Esophagus mucosa (tissue), 1 donor: Measurements from ENCODE around the gene GPSM3. TPM values are rescaled to one million over a fixed set of nuclear protein-coding genes. Genes with fewer than 3 reads are reported as not detected.

ENCODE experiments used
- ATAC-seq: fragments of 200-7000 bp; cut with Tn5 transposase; one replicate; pipeline ENCODE4 v1.9.1; 2020
- total RNA-seq: library from RNA; stranded (reverse); gene quantifications from one replicate; pipeline ENCODE4 v1.2.4, GENCODE V29; 2023
- donor health status: DM: yes; HTN: yes; CAD: no.

GPSM3 gene
- total RNA-seq, 1 donor from 2014 or later = 2.2 TPM

GRCh38 chr6:32173051-32173727, 19.3 kb downstream of the GPSM3 start:
- no peak for ATAC-seq

DNA sequence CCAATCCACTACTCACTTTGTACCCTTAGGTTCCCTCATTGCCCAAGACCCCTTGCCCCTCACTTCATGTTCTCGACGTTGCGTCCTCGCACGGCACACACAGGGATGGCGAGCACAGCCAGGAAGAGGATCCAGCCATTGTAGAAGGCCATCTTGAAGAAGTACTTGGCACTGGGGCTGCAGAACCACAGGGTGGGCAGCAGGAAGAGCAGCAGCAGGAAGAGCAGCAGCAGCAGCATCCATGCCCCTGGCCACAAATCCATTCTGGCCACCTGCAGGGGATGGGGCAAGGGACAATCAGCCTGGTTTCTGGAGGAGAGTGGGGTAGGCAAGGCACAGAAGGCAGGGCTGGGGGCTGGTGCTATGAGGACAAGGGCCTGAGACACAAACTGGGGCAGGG, 21.2 kb downstream of the GPSM3 start:
- no peak for ATAC-seq

DNA sequence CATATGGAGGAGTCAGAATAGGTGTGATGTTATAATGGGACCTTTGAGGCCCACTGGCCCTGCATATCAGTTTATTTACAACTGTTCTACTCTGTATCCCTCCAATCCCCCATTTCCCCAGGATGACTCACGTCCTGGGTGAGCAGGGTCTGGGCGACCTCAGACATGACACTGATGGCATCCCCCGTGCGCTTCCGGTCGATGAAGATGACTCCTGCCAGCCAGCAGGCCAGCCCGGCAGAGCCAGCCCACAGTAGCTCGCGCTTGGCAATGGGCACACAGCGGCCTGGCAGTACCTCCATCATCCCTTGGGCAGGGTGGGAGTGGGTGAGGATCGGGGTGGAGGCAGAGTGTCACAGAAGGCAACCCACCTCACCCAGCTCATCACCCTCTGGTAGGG, 22.1 kb downstream of the GPSM3 start:
- no peak for ATAC-seq

DNA sequence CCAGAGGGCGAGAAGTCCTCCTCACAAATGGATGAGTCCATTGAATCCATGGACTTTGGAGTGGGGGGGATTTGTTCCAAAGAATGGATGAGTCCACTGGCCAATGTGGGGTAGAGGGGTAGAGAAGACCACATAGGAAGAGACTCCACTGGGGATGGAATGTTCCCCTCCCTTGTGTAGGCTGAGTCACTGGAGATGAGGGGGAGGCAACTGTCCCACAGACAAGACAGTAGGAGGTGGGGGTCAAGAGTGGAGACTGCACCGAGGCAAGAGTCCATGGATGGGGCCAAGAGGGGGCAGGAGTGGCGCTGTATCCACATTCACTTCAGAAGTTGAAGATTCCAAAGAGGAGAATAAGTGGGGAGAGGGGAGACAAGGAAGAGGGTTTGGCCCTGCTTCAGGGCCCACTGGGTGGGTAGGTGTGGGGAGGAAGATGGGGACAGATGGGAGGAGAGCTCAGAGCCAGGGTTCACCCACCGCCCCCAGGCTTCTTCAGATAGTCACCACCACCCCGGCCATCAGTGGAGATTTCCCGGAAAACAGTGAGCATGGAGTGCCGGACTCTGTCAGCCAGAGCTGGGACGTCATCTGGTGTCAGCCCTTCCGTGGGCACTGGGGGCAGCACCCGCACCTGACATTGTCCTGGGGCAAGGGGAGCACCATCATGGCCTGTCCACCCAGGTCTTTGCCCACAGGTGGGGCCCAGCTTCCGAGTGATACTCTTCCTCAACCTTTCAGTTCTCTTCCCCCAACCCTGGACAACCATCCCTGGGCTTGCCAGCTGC, 23.4 kb downstream of the GPSM3 start:
- no peak for ATAC-seq

DNA sequence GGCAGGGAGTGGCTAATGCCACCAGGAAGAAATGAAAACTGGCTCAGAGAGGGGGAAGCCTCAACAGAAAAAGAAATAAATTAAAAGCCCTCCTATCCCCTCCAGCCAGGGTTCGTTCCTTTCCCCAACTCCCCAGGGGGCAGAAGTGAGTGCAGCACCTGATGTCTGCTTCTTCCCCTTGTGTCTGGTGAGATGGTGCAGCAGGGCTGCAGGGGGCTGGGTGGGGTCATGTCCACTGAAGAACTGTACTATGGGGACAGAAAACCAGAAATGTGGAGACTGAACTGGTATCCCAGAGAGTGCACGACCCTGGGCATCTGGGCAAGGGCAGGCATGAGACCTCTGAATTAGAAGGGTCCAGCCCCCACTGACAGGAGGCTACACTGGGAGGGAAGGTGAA, 24.1 kb downstream of the GPSM3 start:
- ATAC-seq = no peak

GRCh38 chr6:32167761-32168262, 24.6 kb downstream of the GPSM3 start:
- no peak for ATAC-seq

- ATAC-seq = no peak
Observed at GRCh38 chr6:32167154-32167760, 25.2 kb downstream of the GPSM3 start.

DNA sequence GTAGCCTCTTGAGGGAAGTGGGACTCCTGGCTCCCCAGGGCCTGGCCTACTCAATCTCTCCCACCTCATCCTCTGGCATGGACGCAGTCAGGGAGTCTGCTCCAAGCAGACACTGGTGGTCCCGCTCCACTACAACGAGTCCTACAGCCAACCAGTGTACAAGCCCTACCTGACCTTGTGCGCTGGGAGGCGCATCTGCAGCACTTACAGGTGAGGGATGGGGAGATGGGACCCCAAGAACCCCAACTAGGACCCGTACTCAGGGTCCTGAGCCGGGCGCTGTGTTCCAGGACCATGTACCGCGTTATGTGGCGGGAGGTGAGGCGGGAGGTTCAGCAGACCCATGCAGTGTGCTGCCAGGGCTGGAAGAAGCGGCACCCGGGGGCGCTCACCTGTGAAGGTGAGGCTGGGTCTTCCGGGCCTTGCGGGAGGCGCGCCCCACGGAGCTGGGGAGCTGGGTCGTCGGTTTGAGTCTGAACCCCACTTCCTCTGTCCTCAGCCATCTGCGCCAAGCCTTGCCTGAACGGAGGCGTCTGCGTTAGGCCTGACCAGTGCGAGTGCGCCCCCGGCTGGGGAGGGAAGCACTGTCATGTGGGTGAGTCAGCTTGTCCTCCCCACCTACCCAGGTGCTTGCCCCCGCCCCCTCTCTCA, 25.9 kb downstream of the GPSM3 start:
- no peak for ATAC-seq

GRCh38 chr6:32164295-32164694, 28.1 kb downstream of the GPSM3 start, which contains the start of gene EGFL8:
EGFL8 (plus strand) TSS chr6:32164595; CDS start chr6:32166166, 1,571 bp downstream.
- ATAC-seq = no peak

GRCh38 chr6:32163559-32164258, 28.7 kb downstream of the GPSM3 start:
- peak; percentile 3 for ATAC-seq

DNA sequence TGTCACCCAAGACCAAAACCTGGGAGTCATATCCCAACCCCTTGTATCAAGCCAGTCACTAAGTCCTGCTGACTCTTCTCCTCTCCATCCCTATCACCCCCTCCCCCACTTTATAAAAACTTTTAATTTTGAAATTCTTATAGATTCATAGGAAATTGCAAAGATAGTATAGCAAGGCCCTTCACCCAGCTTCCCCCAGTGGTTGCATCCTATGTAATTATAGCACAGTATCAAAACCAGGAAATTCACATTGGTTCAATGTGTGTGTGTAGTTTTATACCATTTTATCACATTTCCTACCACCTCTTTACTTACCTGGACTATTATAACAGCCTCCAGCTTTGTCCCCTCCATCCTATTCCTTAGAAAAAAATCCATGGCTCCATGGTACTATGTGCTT, 34.4 kb downstream of the GPSM3 start:
- ATAC-seq = no peak

- no peak for ATAC-seq
Observed at GRCh38 chr6:32156891-32157290, 35.6 kb downstream of the GPSM3 start.

- peak; percentile 73 for ATAC-seq
Observed at GRCh38 chr6:32154514-32155161, 37.8 kb downstream of the GPSM3 start.

- peak; percentile 68 for ATAC-seq
Observed at GRCh38 chr6:32153564-32154513, 38.6 kb downstream of the GPSM3 start, which contains the start of gene PPT2. PPT2 (plus strand) TSS chr6:32154141; CDS start chr6:32154595, 454 bp downstream.

DNA sequence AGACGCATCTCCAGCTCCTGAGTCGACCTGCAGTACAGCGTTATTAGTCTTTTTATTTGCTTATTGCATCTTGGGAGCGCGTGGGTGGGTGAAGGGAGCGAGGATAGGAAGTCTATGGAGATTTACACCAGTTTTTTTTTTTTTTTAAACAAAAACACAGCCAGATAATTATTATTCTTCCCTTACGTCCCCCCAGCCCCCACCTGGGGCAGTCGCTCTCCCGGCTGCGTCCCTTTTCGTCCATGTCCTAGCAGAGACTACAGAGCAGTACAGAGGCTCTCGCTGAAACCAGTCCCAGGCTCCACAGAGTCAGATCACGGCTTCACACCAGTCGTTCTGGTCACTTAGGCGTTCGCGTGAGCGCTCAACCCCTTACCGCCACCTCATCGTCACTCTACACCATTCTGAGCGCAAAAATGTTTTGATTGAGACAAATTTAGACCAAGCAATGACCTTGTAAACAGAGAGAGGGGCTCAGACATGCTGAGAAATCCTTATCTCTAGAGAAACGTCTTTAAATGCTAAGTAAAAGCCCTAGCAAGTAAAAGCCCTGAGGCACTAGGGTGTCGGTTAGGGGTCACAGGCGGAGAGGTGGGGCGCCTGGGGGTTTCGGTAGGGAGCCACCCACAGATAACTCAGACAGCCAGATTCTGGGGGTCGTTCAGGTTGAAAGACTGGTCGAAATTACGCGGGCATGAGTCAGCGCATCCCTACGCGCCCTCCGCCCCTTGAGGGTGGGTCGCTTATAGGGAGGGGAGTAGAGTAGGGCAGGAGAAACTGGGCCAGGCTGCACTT, 39.5 kb downstream of the GPSM3 start:
- peak; percentile 62 for ATAC-seq

DNA sequence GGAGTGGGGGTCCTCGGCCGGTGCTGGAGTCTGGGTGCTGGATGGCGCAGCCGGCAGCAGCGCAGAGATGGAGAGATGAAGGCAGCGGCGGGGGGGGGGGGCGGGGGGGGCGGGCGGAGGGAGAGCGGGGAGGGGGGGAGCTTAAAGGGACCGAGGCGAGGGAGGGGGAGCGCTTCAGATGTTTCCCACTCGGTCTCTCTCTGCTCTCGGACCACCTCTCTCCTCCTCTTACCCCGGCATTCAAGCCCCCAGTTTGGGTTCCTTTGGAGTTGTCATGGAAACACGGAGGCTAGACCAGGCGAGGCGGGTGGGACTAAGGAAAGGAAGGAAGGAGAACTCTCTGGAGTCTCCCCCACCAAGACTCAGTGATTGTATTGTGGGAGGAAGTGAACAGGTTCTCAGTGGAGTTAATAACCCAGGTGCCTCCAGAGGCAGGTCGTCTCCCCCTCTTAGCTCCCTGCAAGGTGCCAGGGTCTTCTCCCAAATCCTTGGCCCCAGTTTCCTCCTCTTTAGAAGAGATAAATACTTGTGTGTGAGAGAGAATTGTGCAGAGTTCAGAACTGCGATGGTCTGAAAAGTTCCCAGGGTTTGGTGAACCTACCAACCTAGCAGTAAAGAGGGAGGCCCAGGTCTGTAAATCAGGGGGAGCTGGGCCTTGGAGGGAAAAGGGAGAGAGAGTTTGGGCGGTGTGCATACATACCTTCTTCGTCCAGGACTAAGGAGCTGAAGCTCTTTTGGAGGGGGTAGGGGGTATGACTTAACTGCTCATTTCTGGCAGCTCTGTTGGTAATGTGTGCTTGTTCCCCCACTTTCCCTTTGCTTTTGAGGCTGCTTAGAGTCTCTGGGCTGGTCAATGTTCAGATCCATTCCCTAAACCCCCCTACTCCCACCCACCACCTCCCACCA, 40.3 kb downstream of the GPSM3 start, which contains the start of gene PRRT1:
Gene PRRT1, minus strand, starts transcription at position 77 of the 906 bp plus-strand sequence. CDS start 112 bp downstream, outside the sequence.
- ATAC-seq = no peak

GRCh38 chr6:32151181-32151862, 41.1 kb downstream of the GPSM3 start:
- no peak for ATAC-seq
